ENCODE results near the gene SORT1. TPM values are rescaled to one million over a fixed set of nuclear protein-coding genes. Genes with fewer than 3 reads are reported as not detected.

The SORT1 gene
- total RNA-seq, 1 experiment from 2014 or later, result 47.9 TPM

- Histone ChIP-seq H2AK5ac (ENCODE audit: insufficient read length, low read length) (no peak overlapping the region), H3K18ac (ENCODE audit: insufficient read length, low read depth, low read length) (no peak overlapping the region), H2BK5ac (ENCODE audit: insufficient read length, low read length) (no peak overlapping the region), H4K5ac (ENCODE audit: insufficient read length, low read depth, low read length) (no peak overlapping the region), H3K27ac (ENCODE audit: insufficient read length, low read depth, low read length) (no peak overlapping the region), H3K4me2 (ENCODE audit: insufficient read depth, insufficient read length, low read length) (no peak overlapping the region), H4K20me1 (ENCODE audit: control insufficient read depth, insufficient read depth, insufficient read length) (no peaks in the 10 kb centered on the region), H2BK12ac (ENCODE audit: insufficient read length, low read depth, low read length) (no peak overlapping the region), H2BK20ac (ENCODE audit: low read depth, low read length, poor library complexity, severe bottlenecking) (no peak overlapping the region), H3T11ph (ENCODE audit: low read length) (no peak overlapping the region), H3K9me3 (ENCODE audit: control insufficient read depth, low read depth, low read length) (no peaks in the 10 kb centered on the region), H2AFZ (ENCODE audit: low read length) (no peak overlapping the region), H2BK120ac (ENCODE audit: low read depth, low read length, poor library complexity, severe bottlenecking) (no peak overlapping the region), H2BK15ac (ENCODE audit: low read depth, low read length) (no peak overlapping the region), H3K23me2 (ENCODE audit: insufficient read length, low read depth, low read length, poor library complexity, severe bottlenecking) (peaks cover 9% of the 10 kb centered on the region), H3K27me3 (ENCODE audit: insufficient read depth, low read length) (no peaks in the 10 kb centered on the region), H3K4ac (ENCODE audit: low read depth, low read length) (no peak overlapping the region), H4K8ac (replicated peaks; ENCODE audit: insufficient read length, low read depth, low read length) (no peak overlapping the region), H4K91ac (ENCODE audit: insufficient read length, low read depth, low read length) (no peak overlapping the region), H3K79me2 (ENCODE audit: insufficient read depth, low read length) (peaks cover 11% of the 10 kb centered on the region; the same call in 1 of the 2 replicates), H3K79me1 (ENCODE audit: insufficient read depth, low read depth, low read length, poor library complexity, severe bottlenecking) (peaks cover 13% of the 10 kb centered on the region), H3K4me1 (ENCODE audit: insufficient read depth, low read length) (no peaks in the 10 kb centered on the region; the same call in 1 of the 2 replicates), H3K9ac (ENCODE audit: extremely low read depth, insufficient read length, low read length) (no peak overlapping the region), H3K23ac (ENCODE audit: insufficient read length, low read depth, low read length) (no peak overlapping the region), H3K56ac (ENCODE audit: insufficient read length, low read depth, low read length) (no peak overlapping the region), H3K14ac (ENCODE audit: insufficient read depth, low read length) (no peak overlapping the region)
- no peak for DNase-seq
- 0 out of 7 replicates have a peak overlapping the region, but pooled peaks of 1 of the 3 experiments have one; percentile 25 for H3K27ac Mint-ChIP-seq
- H3K4me3 Mint-ChIP-seq, result no peak overlapping the region
- no peak for TF ChIP-seq CTCF (conservative IDR thresholded peaks at IDR 0.05)
- peaks cover 0 to 3% (median 0%) of the 10 kb centered on the region in 3 experiments; a peak in 1 of 7 replicates for H3K36me3 Mint-ChIP-seq (ENCODE audit: insufficient read depth in 1 of 3, low read depth in 3 of 3)
- no peaks in the 10 kb centered on the region for H3K9me3 Mint-ChIP-seq
- no peaks in the 10 kb centered on the region for H3K27me3 Mint-ChIP-seq (ENCODE audit: low read depth)
- WGBS (ENCODE audit: extremely low coverage, insufficient read length, low lambda C conversion rate), result no CpG with 5 or more reads among the region's 4 CpGs
- H3K4me1 Mint-ChIP-seq, result peaks cover 22 to 32% of the 10 kb centered on the region in 2 experiments
Measured at GRCh38 chr1:109392037-109392787, 5.5 kb downstream of the SORT1 start.
